ENCODE results near the gene PPA2.

The PPA2 gene

DNA sequence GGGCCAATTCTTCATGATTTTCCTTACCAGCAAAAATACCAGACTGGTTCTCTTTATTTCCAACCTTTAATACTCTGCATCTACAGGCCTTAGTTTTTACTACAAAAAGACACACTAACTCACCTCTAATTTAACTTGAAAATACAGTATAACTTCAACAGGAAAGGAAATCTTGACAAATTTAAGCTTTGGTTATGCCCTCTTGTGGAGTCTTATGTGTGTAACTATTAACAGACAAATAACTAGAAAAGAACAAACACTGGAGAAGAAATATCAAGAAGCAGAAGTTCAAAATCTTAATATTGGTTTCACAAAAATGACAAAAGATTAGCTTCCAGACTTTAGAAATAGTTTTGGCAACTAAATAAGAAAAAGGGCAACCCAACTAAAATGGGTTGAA lies 33.0 kb downstream of the PPA2 start:
- no peak overlapping the region for H2AFZ ChIP-seq (ENCODE audit: low read depth, low read length)
- no peak overlapping the region for H4K91ac ChIP-seq (ENCODE audit: low read length)
- H2AK5ac ChIP-seq (ENCODE audit: low read length, severe bottlenecking), result no peak overlapping the region
- no peak overlapping the region for H3K18ac ChIP-seq (ENCODE audit: low read depth in 1 of 2, low read length in 2 of 2)
- no peak overlapping the region for H3K23ac ChIP-seq (ENCODE audit: low read length in 2 of 2)
- H2BK120ac ChIP-seq (ENCODE audit: low read depth, low read length), result no peak overlapping the region
- no peak for DNase-seq
- H2BK15ac ChIP-seq (ENCODE audit: low read depth, poor library complexity, severe bottlenecking), result no peak overlapping the region
- peaks cover 3% of the 10 kb centered on the region for H3K79me1 ChIP-seq (replicated peaks; ENCODE audit: low read length, poor library complexity, severe bottlenecking)
- H3K27ac ChIP-seq (ENCODE audit: low read length, poor library complexity, severe bottlenecking), result no peak overlapping the region
- no peak overlapping the region for H3K4me2 ChIP-seq (ENCODE audit: low read length, poor library complexity, severe bottlenecking)
- H3K9ac ChIP-seq (ENCODE audit: low read length), result no peak overlapping the region
- no peak overlapping the region for H2BK12ac ChIP-seq (ENCODE audit: low read length in 2 of 2)
- H4K8ac ChIP-seq (ENCODE audit: low read length), result no peak overlapping the region
- no peak overlapping the region for H3K14ac ChIP-seq (ENCODE audit: low read length in 2 of 2)
- H3K4me3 ChIP-seq (ENCODE audit: insufficient read depth in 1 of 2, low read depth in 1 of 2, low read length in 2 of 2), result no peak overlapping the region
- H3K27me3 ChIP-seq (ENCODE audit: control insufficient read depth in 1 of 2, insufficient read depth in 1 of 2, low read length in 2 of 2), result no peaks in the 10 kb centered on the region
- peaks cover 3 to 66% of the 10 kb centered on the region in 2 experiments for H3K36me3 ChIP-seq (ENCODE audit: control insufficient read depth in 1 of 2, insufficient read depth in 2 of 2, low read depth in 1 of 2, low read length in 2 of 2)
- H2BK5ac ChIP-seq (ENCODE audit: low read depth, low read length, poor library complexity, severe bottlenecking), result no peak overlapping the region
- peaks cover 12% of the 10 kb centered on the region for H3K9me3 ChIP-seq (ENCODE audit: control insufficient read depth, low read length)
- H3K4me1 ChIP-seq (ENCODE audit: control insufficient read depth, insufficient read depth, low read depth, low read length), result no peaks in the 10 kb centered on the region
- H3K4ac ChIP-seq (ENCODE audit: low read depth in 1 of 2, low read length in 2 of 2), result no peak overlapping the region

DNA sequence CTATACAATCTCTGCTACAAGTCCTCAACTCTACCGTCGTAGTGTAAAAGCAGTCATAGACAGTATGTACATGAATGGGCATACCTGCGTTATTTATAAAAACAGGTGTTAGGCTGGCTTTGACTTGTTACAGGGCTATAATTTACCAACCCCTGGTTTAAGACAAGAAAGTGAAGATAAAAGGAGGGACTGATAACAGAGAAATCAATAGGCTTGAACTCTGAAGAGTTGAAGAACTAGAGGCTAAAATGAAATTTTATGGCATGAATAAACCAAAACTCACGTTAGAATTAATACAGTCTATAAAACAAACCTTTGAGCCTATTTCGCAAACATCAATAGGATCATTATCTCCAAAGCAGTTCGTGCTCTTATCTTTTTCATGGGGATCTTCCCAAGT lies 36.2 kb downstream of the PPA2 start:
- no peak overlapping the region for H4K8ac ChIP-seq (ENCODE audit: low read length)
- no peak overlapping the region for H2AFZ ChIP-seq (ENCODE audit: low read depth, low read length)
- DNase-seq, result no peak
- no peak overlapping the region for H3K4me2 ChIP-seq (ENCODE audit: low read length, poor library complexity, severe bottlenecking)
- H2BK5ac ChIP-seq (ENCODE audit: low read depth, low read length, poor library complexity, severe bottlenecking), result no peak overlapping the region
- H3K4me1 ChIP-seq (ENCODE audit: control insufficient read depth, insufficient read depth, low read depth, low read length), result no peaks in the 10 kb centered on the region
- H2BK120ac ChIP-seq (ENCODE audit: low read depth, low read length), result no peak overlapping the region
- peaks cover 3 to 70% of the 10 kb centered on the region in 2 experiments for H3K36me3 ChIP-seq (ENCODE audit: control insufficient read depth in 1 of 2, insufficient read depth in 2 of 2, low read depth in 1 of 2, low read length in 2 of 2)
- H3K18ac ChIP-seq (ENCODE audit: low read depth in 1 of 2, low read length in 2 of 2), result no peak overlapping the region
- H3K4me3 ChIP-seq (ENCODE audit: insufficient read depth in 1 of 2, low read depth in 1 of 2, low read length in 2 of 2), result no peak overlapping the region
- H3K14ac ChIP-seq (ENCODE audit: low read length in 2 of 2), result no peak overlapping the region
- H2BK15ac ChIP-seq (ENCODE audit: low read depth, poor library complexity, severe bottlenecking), result no peak overlapping the region
- no peak overlapping the region for H3K27ac ChIP-seq (ENCODE audit: low read length, poor library complexity, severe bottlenecking)
- H3K9ac ChIP-seq (ENCODE audit: low read length), result no peak overlapping the region
- H3K4ac ChIP-seq (ENCODE audit: low read depth in 1 of 2, low read length in 2 of 2), result no peak overlapping the region
- no peak overlapping the region for H4K91ac ChIP-seq (ENCODE audit: low read length)
- H2AK5ac ChIP-seq (ENCODE audit: low read length, severe bottlenecking), result no peak overlapping the region
- peaks cover 4% of the 10 kb centered on the region for H3K79me1 ChIP-seq (replicated peaks; ENCODE audit: low read length, poor library complexity, severe bottlenecking)
- H2BK12ac ChIP-seq (ENCODE audit: low read length in 2 of 2), result no peak overlapping the region
- H3K27me3 ChIP-seq (ENCODE audit: control insufficient read depth in 1 of 2, insufficient read depth in 1 of 2, low read length in 2 of 2), result no peaks in the 10 kb centered on the region
- H3K23ac ChIP-seq (ENCODE audit: low read length in 2 of 2), result no peak overlapping the region
- H3K9me3 ChIP-seq (ENCODE audit: control insufficient read depth, low read length), result peaks cover 20% of the 10 kb centered on the region
- 88% methylated on average over 5 of the region's 6 CpGs for WGBS

DNA sequence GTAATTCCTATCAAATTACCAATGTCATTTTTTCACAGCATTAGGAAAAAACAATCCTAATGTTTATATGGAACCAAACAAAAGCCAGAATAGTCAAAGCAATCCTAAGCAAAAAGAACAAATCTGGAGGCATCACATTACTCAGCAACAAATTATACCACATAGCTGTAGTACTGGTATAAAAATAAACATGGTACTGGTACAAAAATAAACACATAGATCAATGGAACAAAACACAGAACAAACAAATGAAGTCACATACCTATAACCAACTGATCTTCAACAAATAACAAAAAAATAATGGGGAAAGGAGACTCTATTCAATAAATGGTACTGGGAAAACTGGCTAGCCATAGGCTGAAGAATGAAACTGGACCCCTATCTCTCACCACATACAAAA lies 37.4 kb downstream of the PPA2 start:
- Histone ChIP-seq H3K27ac (ENCODE audit: low read length, poor library complexity, severe bottlenecking) (no peak overlapping the region), H3K9me3 (ENCODE audit: control insufficient read depth, low read length) (peaks cover 20% of the 10 kb centered on the region), H4K8ac (ENCODE audit: low read length) (no peak overlapping the region), H4K91ac (ENCODE audit: low read length) (no peak overlapping the region), H3K9ac (ENCODE audit: low read length) (no peak overlapping the region), H3K14ac (ENCODE audit: low read length in 2 of 2) (no peak overlapping the region), H3K4me3 (ENCODE audit: insufficient read depth in 1 of 2, low read depth in 1 of 2, low read length in 2 of 2) (no peak overlapping the region), H2BK5ac (ENCODE audit: low read depth, low read length, poor library complexity, severe bottlenecking) (no peak overlapping the region), H2BK12ac (ENCODE audit: low read length in 2 of 2) (no peak overlapping the region), H3K18ac (ENCODE audit: low read depth in 1 of 2, low read length in 2 of 2) (no peak overlapping the region), H2AK5ac (ENCODE audit: low read length, severe bottlenecking) (no peak overlapping the region), H2BK120ac (ENCODE audit: low read depth, low read length) (no peak overlapping the region), H3K23ac (ENCODE audit: low read length in 2 of 2) (no peak overlapping the region), H3K4me1 (ENCODE audit: control insufficient read depth, insufficient read depth, low read depth, low read length) (no peaks in the 10 kb centered on the region), H3K27me3 (ENCODE audit: control insufficient read depth in 1 of 2, insufficient read depth in 1 of 2, low read length in 2 of 2) (no peaks in the 10 kb centered on the region), H2AFZ (ENCODE audit: low read depth, low read length) (no peak overlapping the region), H3K4me2 (ENCODE audit: low read length, poor library complexity, severe bottlenecking) (no peak overlapping the region), H2BK15ac (ENCODE audit: low read depth, poor library complexity, severe bottlenecking) (no peak overlapping the region), H3K79me1 (replicated peaks; ENCODE audit: low read length, poor library complexity, severe bottlenecking) (peaks cover 4% of the 10 kb centered on the region), H3K4ac (ENCODE audit: low read depth in 1 of 2, low read length in 2 of 2) (no peak overlapping the region), H3K36me3 (ENCODE audit: control insufficient read depth in 1 of 2, insufficient read depth in 2 of 2, low read depth in 1 of 2, low read length in 2 of 2) (peaks cover 3 to 75% of the 10 kb centered on the region in 2 experiments)
- DNase-seq, result no peak

DNA sequence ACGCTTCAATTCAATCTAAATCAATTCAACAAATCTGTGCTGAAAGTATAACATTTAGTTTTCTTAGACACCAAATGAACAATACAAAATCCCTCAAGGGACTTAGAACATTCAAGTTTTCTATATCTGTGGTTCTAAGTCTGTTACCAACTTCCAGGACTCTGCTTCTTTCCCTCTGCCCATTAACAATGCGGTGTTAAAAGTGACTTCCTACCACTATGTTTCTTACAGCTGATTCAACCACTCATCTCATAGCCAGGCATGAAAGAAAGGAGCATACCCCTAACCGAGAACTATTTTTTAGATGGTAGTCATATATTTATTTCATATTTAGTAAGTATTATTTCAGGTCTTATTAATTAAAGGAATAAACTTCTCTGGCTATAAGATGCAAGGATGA lies 38.9 kb downstream of the PPA2 start:
- no peak overlapping the region for H3K23ac ChIP-seq (ENCODE audit: low read length in 2 of 2)
- H3K4me3 ChIP-seq (ENCODE audit: insufficient read depth in 1 of 2, low read depth in 1 of 2, low read length in 2 of 2), result no peak overlapping the region
- no peak overlapping the region for H2BK15ac ChIP-seq (ENCODE audit: low read depth, poor library complexity, severe bottlenecking)
- peaks cover 4% of the 10 kb centered on the region for H3K79me1 ChIP-seq (replicated peaks; ENCODE audit: low read length, poor library complexity, severe bottlenecking)
- H3K18ac ChIP-seq (ENCODE audit: low read depth in 1 of 2, low read length in 2 of 2), result no peak overlapping the region
- H3K4ac ChIP-seq (ENCODE audit: low read depth in 1 of 2, low read length in 2 of 2), result no peak overlapping the region
- H4K8ac ChIP-seq (ENCODE audit: low read length), result no peak overlapping the region
- no peak overlapping the region for H2BK12ac ChIP-seq (ENCODE audit: low read length in 2 of 2)
- H3K9me3 ChIP-seq (ENCODE audit: control insufficient read depth, low read length), result peaks cover 20% of the 10 kb centered on the region
- H3K14ac ChIP-seq (ENCODE audit: low read length in 2 of 2), result no peak overlapping the region
- no peak overlapping the region for H3K9ac ChIP-seq (ENCODE audit: low read length)
- no peak overlapping the region for H3K4me2 ChIP-seq (ENCODE audit: low read length, poor library complexity, severe bottlenecking)
- no peaks in the 10 kb centered on the region for H3K4me1 ChIP-seq (ENCODE audit: control insufficient read depth, insufficient read depth, low read depth, low read length)
- H4K91ac ChIP-seq (ENCODE audit: low read length), result no peak overlapping the region
- no peak overlapping the region for H3K27ac ChIP-seq (ENCODE audit: low read length, poor library complexity, severe bottlenecking)
- H3K36me3 ChIP-seq (ENCODE audit: control insufficient read depth in 1 of 2, insufficient read depth in 2 of 2, low read depth in 1 of 2, low read length in 2 of 2), result peaks cover 0 to 75% of the 10 kb centered on the region in 2 experiments
- H2BK5ac ChIP-seq (ENCODE audit: low read depth, low read length, poor library complexity, severe bottlenecking), result no peak overlapping the region
- no peaks in the 10 kb centered on the region for H3K27me3 ChIP-seq (ENCODE audit: control insufficient read depth in 1 of 2, insufficient read depth in 1 of 2, low read length in 2 of 2)
- no peak overlapping the region for H2BK120ac ChIP-seq (ENCODE audit: low read depth, low read length)
- WGBS, result 100% methylated on average over 2 of the region's 3 CpGs
- no peak overlapping the region for H2AK5ac ChIP-seq (ENCODE audit: low read length, severe bottlenecking)
- no peak for DNase-seq
- no peak overlapping the region for H2AFZ ChIP-seq (ENCODE audit: low read depth, low read length)

Data from mesenchymal stem cell (in vitro differentiated cells and primary cell).